Sigmoid colon (tissue), 4 donors: Measurements from ENCODE around the gene ZNF639.

ENCODE experiments used
- EP300 ChIP-seq, 4 donors: sonication (generic); formaldehyde crosslinking; IDR thresholded peaks; one replicate each; pipeline ENCODE4 v1.6.1; 2017; ENCODE audit warnings: antibody characterized with exemption in 4 of 4
- POLR2A ChIP-seq, 2 donors: fragments of 450-650 bp; IDR thresholded peaks; one replicate each; pipeline ENCODE4 v1.6.1; 2016; ENCODE audit warnings: antibody characterized with exemption in 2 of 2, mild to moderate bottlenecking in 2 of 2, moderate library complexity in 2 of 2
- POLR2AphosphoS5 ChIP-seq, 4 donors: sonication (generic); formaldehyde crosslinking; IDR thresholded peaks; one replicate each; pipeline ENCODE4 v1.6.1; 2017; ENCODE audit warnings: antibody characterized with exemption in 4 of 4
- TF ChIP-seq, protein P1 (sequence below), 4 experiments: fragments of 450-650 bp in 3 of 4; fragments of 200-600 bp in 1 of 4; IDR thresholded peaks; one replicate each; pipeline ENCODE4 v1.5.1; 2016 to 2019; ENCODE audit warnings: antibody characterized with exemption in 4 of 4, mild to moderate bottlenecking in 3 of 4, moderate library complexity in 2 of 4

DNA sequence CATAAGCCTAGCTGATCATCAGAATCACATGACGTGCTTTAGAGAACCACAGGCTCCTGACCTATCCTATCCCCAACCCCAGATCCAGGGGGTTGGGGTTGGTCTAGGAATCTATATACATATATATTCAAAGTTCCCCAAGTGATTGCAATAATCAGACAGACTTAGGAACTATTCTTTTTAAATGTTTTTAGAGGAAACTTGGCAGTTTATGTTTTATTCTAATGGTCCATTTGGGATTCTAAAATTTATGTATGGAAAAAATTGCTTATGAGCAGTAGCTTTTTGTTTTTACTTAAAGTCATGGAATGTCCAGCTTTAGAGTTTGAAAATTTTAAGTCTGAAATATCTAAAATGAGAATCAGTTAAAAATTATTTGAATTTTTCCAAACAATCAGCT, 46.8 kb downstream of the ZNF639 start:
- TF ChIP-seq, protein P1, sequence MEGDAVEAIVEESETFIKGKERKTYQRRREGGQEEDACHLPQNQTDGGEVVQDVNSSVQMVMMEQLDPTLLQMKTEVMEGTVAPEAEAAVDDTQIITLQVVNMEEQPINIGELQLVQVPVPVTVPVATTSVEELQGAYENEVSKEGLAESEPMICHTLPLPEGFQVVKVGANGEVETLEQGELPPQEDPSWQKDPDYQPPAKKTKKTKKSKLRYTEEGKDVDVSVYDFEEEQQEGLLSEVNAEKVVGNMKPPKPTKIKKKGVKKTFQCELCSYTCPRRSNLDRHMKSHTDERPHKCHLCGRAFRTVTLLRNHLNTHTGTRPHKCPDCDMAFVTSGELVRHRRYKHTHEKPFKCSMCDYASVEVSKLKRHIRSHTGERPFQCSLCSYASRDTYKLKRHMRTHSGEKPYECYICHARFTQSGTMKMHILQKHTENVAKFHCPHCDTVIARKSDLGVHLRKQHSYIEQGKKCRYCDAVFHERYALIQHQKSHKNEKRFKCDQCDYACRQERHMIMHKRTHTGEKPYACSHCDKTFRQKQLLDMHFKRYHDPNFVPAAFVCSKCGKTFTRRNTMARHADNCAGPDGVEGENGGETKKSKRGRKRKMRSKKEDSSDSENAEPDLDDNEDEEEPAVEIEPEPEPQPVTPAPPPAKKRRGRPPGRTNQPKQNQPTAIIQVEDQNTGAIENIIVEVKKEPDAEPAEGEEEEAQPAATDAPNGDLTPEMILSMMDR (IDR thresholded peaks at IDR 0.05), result no peak
- no peak for TF ChIP-seq POLR2A (IDR thresholded peaks at IDR 0.05)
- TF ChIP-seq EP300 (IDR thresholded peaks at IDR 0.05), result no peak
- TF ChIP-seq POLR2AphosphoS5 (IDR thresholded peaks at IDR 0.05), result no peak
